Testis (tissue), 3 donors: ENCODE results near the gene TRIM71. TPM values are rescaled to one million over a fixed set of nuclear protein-coding genes. Genes with fewer than 3 reads are reported as not detected.

Source experiments
- DNase-seq: peaks from one replicate; pipeline ENCODE4 v3.0.0-alpha.2; 2019
- H3K27ac ChIP-seq, 2 donors: fragments of 200-600 bp; sonication (generic); one replicate each; pipeline ENCODE4 v1.5.1; 2019
- H3K27me3 ChIP-seq: fragments of 200-600 bp; sonication (generic); one replicate; pipeline ENCODE4 v1.5.1; 2019
- H3K36me3 ChIP-seq: fragments of 200-600 bp; sonication (generic); one replicate; pipeline ENCODE4 v1.5.1; 2017; ENCODE audit warnings: low read depth; ENCODE audit errors: missing control alignments
- H3K4me1 ChIP-seq: fragments of 200-600 bp; sonication (generic); one replicate; pipeline ENCODE4 v1.5.1; 2019
- H3K4me3 ChIP-seq, 2 donors: fragments of 200-600 bp; sonication (generic); one replicate each; pipeline ENCODE4 v1.5.1; 2017 to 2019
- H3K9me3 ChIP-seq: fragments of 200-600 bp; sonication (generic); one replicate; pipeline ENCODE4 v1.5.1; 2017
- POLR2A ChIP-seq: fragments of 450-650 bp; IDR thresholded peaks from one replicate; pipeline ENCODE4 v1.6.1; 2017; ENCODE audit warnings: antibody characterized with exemption, mild to moderate bottlenecking, moderate library complexity
- WGBS, 2 donors: methylation state at CpG; one replicate each; pipeline ENCODE4 v1.1.5; 2018; 5-methylcytosine and 5-hydroxymethylcytosine counted together
- intact Hi-C: fragments of 100-400 bp; cut with DNase I; formaldehyde crosslinking; loops from one replicate; pipeline ENCODE4 v1.15.1; 2023; ENCODE audit warnings: low total_unique reads
- polyA plus RNA-seq: library from polyadenylated mRNA; stranded (reverse); fragments of 350-450 nt; fragmentation: Illumina TruSeq; extraction: RNeasy Lipid Tissue Mini Kit (QIAGEN cat#74804); gene quantifications from one replicate; pipeline ENCODE4 v1.2.3, GENCODE V29; 2014; ENCODE audit warnings: low read depth, low replicate concordance; ENCODE audit not compliant: insufficient read depth
- total RNA-seq, 2 donors: library from RNA; depleted of rRNA; stranded (reverse); fragments of >200 nt; gene quantifications; one replicate each; pipeline ENCODE4 v1.2.3, GENCODE V29; 2016
- TF ChIP-seq, protein P1 (sequence below), 3 experiments: fragments of 450-650 bp in 2 of 3; fragments of 200-600 bp in 1 of 3; sonication (generic) in 1 of 3; IDR thresholded peaks; one replicate each; pipeline ENCODE4 v1.5.1; 2016 to 2019; ENCODE audit warnings: antibody characterized with exemption in 3 of 3, mild to moderate bottlenecking in 2 of 3, moderate library complexity in 1 of 3

Gene TRIM71
- total and polyA plus RNA-seq, 3 donors from 2014 or later: 9.9 to 21.0 (median 20.6) TPM

DNA sequence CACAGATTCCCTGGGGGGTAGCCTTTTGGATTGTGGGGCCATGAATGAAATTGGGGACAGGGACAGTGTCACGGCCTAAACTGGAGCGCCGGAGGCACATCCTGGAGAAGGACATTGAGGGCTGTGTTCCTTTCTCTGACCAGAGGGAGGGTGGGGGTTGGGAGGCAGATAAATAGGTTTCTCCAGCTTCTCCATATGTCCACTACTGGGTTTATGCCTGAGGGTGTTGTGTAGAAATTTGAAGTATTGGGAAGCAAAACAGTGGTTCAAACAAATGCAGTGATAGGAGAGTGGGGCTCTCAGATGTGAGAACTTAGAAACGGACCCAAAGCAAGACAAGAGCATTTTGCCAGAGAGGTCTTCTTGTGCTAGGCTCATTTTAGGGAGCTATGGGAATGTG lies 34.3 kb downstream of the TRIM71 start:
- no peak for DNase-seq
- Histone ChIP-seq H3K9me3 (no peaks in the 10 kb centered on the region), H3K4me3 (no peak overlapping the region), H3K27ac (no peak overlapping the region), H3K27me3 (no peaks in the 10 kb centered on the region), H3K36me3 (no peaks in the 10 kb centered on the region), H3K4me1 (no peaks in the 10 kb centered on the region)
- intact Hi-C loops: no loop called here
- no peak for TF ChIP-seq POLR2A
- TF ChIP-seq, protein P1, sequence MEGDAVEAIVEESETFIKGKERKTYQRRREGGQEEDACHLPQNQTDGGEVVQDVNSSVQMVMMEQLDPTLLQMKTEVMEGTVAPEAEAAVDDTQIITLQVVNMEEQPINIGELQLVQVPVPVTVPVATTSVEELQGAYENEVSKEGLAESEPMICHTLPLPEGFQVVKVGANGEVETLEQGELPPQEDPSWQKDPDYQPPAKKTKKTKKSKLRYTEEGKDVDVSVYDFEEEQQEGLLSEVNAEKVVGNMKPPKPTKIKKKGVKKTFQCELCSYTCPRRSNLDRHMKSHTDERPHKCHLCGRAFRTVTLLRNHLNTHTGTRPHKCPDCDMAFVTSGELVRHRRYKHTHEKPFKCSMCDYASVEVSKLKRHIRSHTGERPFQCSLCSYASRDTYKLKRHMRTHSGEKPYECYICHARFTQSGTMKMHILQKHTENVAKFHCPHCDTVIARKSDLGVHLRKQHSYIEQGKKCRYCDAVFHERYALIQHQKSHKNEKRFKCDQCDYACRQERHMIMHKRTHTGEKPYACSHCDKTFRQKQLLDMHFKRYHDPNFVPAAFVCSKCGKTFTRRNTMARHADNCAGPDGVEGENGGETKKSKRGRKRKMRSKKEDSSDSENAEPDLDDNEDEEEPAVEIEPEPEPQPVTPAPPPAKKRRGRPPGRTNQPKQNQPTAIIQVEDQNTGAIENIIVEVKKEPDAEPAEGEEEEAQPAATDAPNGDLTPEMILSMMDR (IDR thresholded peaks at IDR 0.05): no peak
- 86 to 90% methylated on average over 4 of the region's 4 CpGs for WGBS, 2 donors

DNA sequence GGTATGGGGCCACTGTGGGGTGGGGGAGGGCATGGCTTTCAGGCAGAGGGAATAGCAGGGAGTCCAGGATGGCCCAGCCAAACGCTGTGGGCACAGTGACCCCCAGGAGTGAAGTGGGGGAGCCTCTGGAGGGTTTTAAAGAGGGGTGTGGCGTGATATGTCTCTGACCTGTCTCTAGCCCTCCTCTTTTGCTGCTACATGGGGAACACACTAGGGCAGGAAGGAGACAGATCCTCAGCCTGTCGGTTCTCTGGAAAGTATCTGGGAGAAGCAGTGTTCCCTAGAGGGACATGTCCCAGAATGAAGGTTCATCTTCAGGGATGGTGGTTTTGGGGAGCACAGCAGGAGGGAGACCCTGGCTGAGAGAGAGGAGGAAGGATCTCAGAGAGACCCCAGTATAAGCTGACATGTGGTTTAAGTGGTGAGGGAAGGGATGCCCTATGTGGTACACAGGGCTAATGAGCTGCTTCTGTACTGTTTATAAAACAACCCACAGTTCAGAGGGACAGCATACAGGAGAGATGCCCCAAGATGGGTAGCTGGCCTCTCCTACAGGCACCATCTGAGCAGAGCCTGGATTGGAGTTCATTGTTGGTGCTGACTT lies 37.7 kb downstream of the TRIM71 start:
- Histone ChIP-seq H3K36me3 (no peaks in the 10 kb centered on the region), H3K4me3 (no peak overlapping the region), H3K27ac (no peak overlapping the region), H3K27me3 (no peaks in the 10 kb centered on the region), H3K4me1 (no peaks in the 10 kb centered on the region), H3K9me3 (no peaks in the 10 kb centered on the region)
- WGBS, 2 donors: 85% methylated on average over 3 of the region's 3 CpGs
- intact Hi-C loops: no loop called here
- TF ChIP-seq, protein P1 (IDR thresholded peaks at IDR 0.05): no peak
- no peak for TF ChIP-seq POLR2A
- no peak for DNase-seq

DNA sequence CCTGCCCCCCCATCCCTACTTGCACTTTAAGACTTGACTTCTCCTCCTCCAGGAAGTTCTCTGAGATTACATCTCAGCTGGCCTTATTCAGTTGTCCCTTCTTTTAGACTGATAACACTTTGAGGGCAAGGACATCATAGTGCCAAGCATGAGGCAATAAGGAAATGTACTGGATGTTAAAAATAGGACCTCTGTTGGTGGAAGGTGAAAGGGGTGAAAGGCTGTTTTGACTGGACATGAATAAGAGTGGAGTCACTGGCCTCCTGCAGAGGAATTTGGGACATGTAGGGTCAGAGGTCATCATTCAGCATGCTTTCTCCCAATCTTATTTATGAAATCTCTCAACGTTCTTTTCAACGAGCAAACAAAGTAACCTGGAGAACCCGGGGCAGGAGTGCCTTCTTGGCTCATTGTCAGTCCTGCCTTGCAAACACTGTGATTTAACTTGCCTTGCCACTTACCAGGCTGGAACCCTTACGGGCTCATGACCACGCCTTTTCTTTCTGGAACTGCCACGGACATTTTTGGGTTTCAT lies 38.6 kb downstream of the TRIM71 start:
- no peaks in the 10 kb centered on the region for H3K36me3 ChIP-seq

DNA sequence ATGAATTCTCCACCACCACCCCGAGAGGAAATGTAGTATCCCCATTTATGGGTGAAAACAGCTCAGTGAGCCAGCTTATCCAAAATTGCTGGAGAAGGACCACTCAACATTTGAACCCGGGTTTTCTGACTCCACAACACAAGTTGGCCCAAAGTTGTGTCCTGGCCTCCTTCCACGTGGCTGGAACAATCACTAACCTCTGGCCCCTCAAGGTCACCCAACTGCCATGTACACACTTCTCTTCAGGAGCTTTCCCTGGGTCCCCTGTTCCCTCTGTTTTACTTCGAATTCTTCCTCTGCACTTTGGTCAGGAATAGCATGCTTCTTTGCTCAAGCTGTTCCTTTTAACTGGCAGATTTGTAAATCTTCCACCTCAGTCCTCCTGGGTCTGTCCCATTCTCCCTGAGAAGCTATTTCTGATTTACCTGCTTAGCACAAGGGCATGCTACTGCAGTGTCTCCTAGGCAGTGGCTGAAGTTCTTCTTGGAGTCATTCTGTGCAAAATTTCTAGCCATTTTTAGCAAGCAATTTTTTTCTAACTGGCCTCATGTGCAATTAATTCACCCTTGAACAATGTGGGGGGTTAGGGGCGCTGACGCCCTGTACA lies 39.2 kb downstream of the TRIM71 start:
- Histone ChIP-seq H3K9me3 (no peaks in the 10 kb centered on the region), H3K27ac (no peak overlapping the region), H3K4me1 (no peaks in the 10 kb centered on the region), H3K36me3 (no peaks in the 10 kb centered on the region), H3K27me3 (no peaks in the 10 kb centered on the region), H3K4me3 (no peak overlapping the region)
- 54 to 58% methylated on average over 6 of the region's 6 CpGs for WGBS, 2 donors
- no peak for DNase-seq
- TF ChIP-seq, protein P1 (IDR thresholded peaks at IDR 0.05): no peak
- TF ChIP-seq POLR2A: no peak
- intact Hi-C loops: no loop called here

More for the DNA sequence above, 38.6 kb downstream of the TRIM71 start:
- Histone ChIP-seq H3K4me3 (no peak overlapping the region), H3K9me3 (no peaks in the 10 kb centered on the region), H3K4me1 (no peaks in the 10 kb centered on the region), H3K27me3 (no peaks in the 10 kb centered on the region), H3K27ac (no peak overlapping the region)
- WGBS, 2 donors: 52 to 54% methylated on average over 6 of the region's 6 CpGs
- intact Hi-C loops: no loop called here
- DNase-seq: no peak
- TF ChIP-seq, protein P1 (IDR thresholded peaks at IDR 0.05): no peak
- no peak for TF ChIP-seq POLR2A
